NCI-H2171 treated with DMSO at 0.1 percent for 48 hours (cell line): ENCODE results near the gene FILIP1L.

Experiments used
- DNase-seq: peaks from one replicate; lab custom pipeline; 2025; lab: John Stamatoyannopoulos, UW

FILIP1L gene

GRCh38 chr3:99923873-99924272, 190.4 kb downstream of the FILIP1L start:
- DNase-seq, result no peak

- no peak for DNase-seq
Observed at GRCh38 chr3:99921986-99922385, 192.3 kb downstream of the FILIP1L start.

GRCh38 chr3:99921377-99921695, 193.0 kb downstream of the FILIP1L start:
- no peak for DNase-seq

- DNase-seq, result no peak
Observed at GRCh38 chr3:99920481-99921376, 193.6 kb downstream of the FILIP1L start.

- DNase-seq, result no peak
Observed at GRCh38 chr3:99919694-99920093, 194.6 kb downstream of the FILIP1L start.

GRCh38 chr3:99918715-99919114, 195.6 kb downstream of the FILIP1L start:
- DNase-seq, result no peak

- no peak for DNase-seq
Observed at GRCh38 chr3:99915906-99916432, 198.3 kb downstream of the FILIP1L start.

GRCh38 chr3:99911433-99911832, 202.9 kb downstream of the FILIP1L start:
- peak; percentile 58 for DNase-seq

- peak; percentile 16 for DNase-seq
Observed at GRCh38 chr3:99910752-99911290, 203.5 kb downstream of the FILIP1L start.

GRCh38 chr3:99909714-99910495, 204.4 kb downstream of the FILIP1L start:
- DNase-seq, result peak; percentile 23

GRCh38 chr3:99907959-99908544, 206.2 kb downstream of the FILIP1L start:
- DNase-seq, result no peak

GRCh38 chr3:99903869-99904268, 210.4 kb downstream of the FILIP1L start:
- DNase-seq, result no peak

GRCh38 chr3:99902091-99902490, 212.2 kb downstream of the FILIP1L start:
- DNase-seq, result no peak

- peak; percentile 13 for DNase-seq
Observed at GRCh38 chr3:99901200-99901926, 212.9 kb downstream of the FILIP1L start.

- DNase-seq, result no peak
Observed at GRCh38 chr3:99900248-99900647, 214.1 kb downstream of the FILIP1L start.

- no peak for DNase-seq
Observed at GRCh38 chr3:99899603-99900002, 214.7 kb downstream of the FILIP1L start.

- DNase-seq, result no peak
Observed at GRCh38 chr3:99896482-99896881, 217.8 kb downstream of the FILIP1L start.

- peak; percentile 36 for DNase-seq
Observed at GRCh38 chr3:99895703-99896441, 218.4 kb downstream of the FILIP1L start.

GRCh38 chr3:99895131-99895696, 219.1 kb downstream of the FILIP1L start:
- DNase-seq, result no peak

- DNase-seq, result no peak
Observed at GRCh38 chr3:99892332-99892731, 222.0 kb downstream of the FILIP1L start.
